PC-9 (cell line): ENCODE measurements around the gene IFT20.

Experiments
- EZH2 ChIP-seq: fragments of 200-600 bp; sonication (generic); IDR thresholded peaks from 2 replicates; pipeline ENCODE4 v1.8.0; 2017; ENCODE audit warnings: antibody characterized with exemption, low read depth
- TF ChIP-seq, protein P1 (sequence below): fragments of 200-600 bp; sonication (generic); conservative IDR thresholded peaks from 2 replicates; pipeline ENCODE4 v1.6.1; 2017; ENCODE audit warnings: mixed run types, antibody characterized with exemption, mild to moderate bottlenecking, moderate library complexity

- TF ChIP-seq, protein P1, sequence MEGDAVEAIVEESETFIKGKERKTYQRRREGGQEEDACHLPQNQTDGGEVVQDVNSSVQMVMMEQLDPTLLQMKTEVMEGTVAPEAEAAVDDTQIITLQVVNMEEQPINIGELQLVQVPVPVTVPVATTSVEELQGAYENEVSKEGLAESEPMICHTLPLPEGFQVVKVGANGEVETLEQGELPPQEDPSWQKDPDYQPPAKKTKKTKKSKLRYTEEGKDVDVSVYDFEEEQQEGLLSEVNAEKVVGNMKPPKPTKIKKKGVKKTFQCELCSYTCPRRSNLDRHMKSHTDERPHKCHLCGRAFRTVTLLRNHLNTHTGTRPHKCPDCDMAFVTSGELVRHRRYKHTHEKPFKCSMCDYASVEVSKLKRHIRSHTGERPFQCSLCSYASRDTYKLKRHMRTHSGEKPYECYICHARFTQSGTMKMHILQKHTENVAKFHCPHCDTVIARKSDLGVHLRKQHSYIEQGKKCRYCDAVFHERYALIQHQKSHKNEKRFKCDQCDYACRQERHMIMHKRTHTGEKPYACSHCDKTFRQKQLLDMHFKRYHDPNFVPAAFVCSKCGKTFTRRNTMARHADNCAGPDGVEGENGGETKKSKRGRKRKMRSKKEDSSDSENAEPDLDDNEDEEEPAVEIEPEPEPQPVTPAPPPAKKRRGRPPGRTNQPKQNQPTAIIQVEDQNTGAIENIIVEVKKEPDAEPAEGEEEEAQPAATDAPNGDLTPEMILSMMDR: no peak
- TF ChIP-seq EZH2: no peak
Observed at GRCh38 chr17:28335201-28335958, at the start of gene IFT20, which contains the start of gene TNFAIP1.
